Measurements from ENCODE around the gene PSMD7. TPM values are rescaled to one million over a fixed set of nuclear protein-coding genes. Genes with fewer than 3 reads are reported as not detected.

PSMD7 gene
- total and polyA plus RNA-seq, 2 of the 13 experiments (the other 11 are each of a cell fraction or from before 2014, with no cell fraction given): 105 to 224 TPM

GRCh38 chr16:74296432-74297144 is at the start of gene PSMD7 (continued):
- TF ChIP-seq STAT6 (CRISPR knock-in tag; IDR thresholded peaks at IDR 0.05; ENCODE audit: borderline replicate concordance): peak; percentile 96
- no peak for TF ChIP-seq ZNF20 (CRISPR knock-in tag; IDR thresholded peaks at IDR 0.05)
- peak; percentile 95 for TF ChIP-seq HOXA3 (CRISPR knock-in tag; IDR thresholded peaks at IDR 0.05)
- peak; percentile 81 for TF ChIP-seq ZNF142 (CRISPR knock-in tag; IDR thresholded peaks at IDR 0.05)
- TF ChIP-seq MXD1 (CRISPR knock-in tag; IDR thresholded peaks at IDR 0.05): peak; percentile 94
- TF ChIP-seq AHR (CRISPR knock-in tag; IDR thresholded peaks at IDR 0.05): peak; percentile 82; the same call in 1 of the 2 replicates
- TF ChIP-seq ZSCAN22 (CRISPR knock-in tag; IDR thresholded peaks at IDR 0.05): peak; percentile 39; the same call in 1 of the 2 replicates
- TF ChIP-seq DRAP1 (CRISPR knock-in tag; IDR thresholded peaks at IDR 0.05): peak; percentile 82
- TF ChIP-seq MIXL1 (CRISPR knock-in tag; IDR thresholded peaks at IDR 0.05): peak; percentile 65
- TF ChIP-seq RELA (CRISPR knock-in tag; IDR thresholded peaks at IDR 0.05): 0 out of 2 replicates have a peak, but pooled peaks have one; percentile 54
- TF ChIP-seq ZNF619 (CRISPR knock-in tag; IDR thresholded peaks at IDR 0.05): peak; percentile 86; the same call in 1 of the 2 replicates
- TF ChIP-seq ZNF546 (CRISPR knock-in tag; conservative IDR thresholded peaks at IDR 0.05): peak; percentile 95
- TF ChIP-seq ZNF101 (CRISPR knock-in tag; IDR thresholded peaks at IDR 0.05; ENCODE audit: borderline replicate concordance, low read depth): peak; percentile 56
- TF ChIP-seq ATF4 (CRISPR knock-in tag; IDR thresholded peaks at IDR 0.05): peak in 1 of 2 experiments; percentile 78; a peak in 2 of 4 replicates
- no peak for TF ChIP-seq RAD51 (IDR thresholded peaks at IDR 0.05; ENCODE audit: borderline replicate concordance)
- peak; percentile 95 for TF ChIP-seq ZBTB2 (CRISPR knock-in tag; IDR thresholded peaks at IDR 0.05; ENCODE audit: low read depth)
- TF ChIP-seq ZFY (CRISPR knock-in tag; IDR thresholded peaks at IDR 0.05): peak; percentile 100

Data from HepG2 (cell line).